ENCODE results near the gene DTNB.

The DTNB gene

DNA sequence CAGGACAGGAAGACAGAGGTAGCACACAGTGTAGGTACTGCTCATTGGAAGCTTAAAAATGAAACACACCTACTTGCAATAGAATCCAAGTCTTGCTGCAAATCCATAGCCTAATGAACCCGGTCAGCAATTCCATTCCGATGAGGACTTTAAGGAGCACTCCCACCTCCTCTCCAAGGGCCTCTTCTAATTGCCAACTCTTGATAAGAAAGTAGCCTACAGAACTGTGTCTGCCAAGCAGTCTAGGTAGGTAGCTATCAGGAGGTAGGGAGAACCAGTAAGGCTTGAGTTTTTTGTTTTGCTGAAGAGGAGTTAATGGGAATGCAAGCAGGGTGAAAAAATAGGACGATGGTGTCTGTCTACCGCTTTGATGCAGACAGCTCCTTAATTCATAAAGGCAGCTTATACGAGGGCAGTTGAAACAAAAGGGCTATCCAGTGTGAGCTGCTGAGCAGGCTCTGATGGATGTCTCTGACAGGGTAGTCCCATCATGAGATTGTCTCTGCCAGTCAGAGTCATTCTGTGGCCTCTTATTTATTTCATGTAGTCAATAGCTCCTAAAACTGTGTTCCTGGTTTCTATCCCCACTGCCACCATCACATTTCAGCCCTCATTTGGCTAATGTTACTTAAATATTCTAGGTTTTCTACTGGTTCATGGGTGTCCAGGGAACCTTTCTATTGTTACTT, 176.0 kb downstream of the DTNB start:
- no peak overlapping the region for H3K4me3 ChIP-seq (ENCODE audit: insufficient read depth, low read depth, low read length)
- no peak overlapping the region for H3K27ac ChIP-seq (ENCODE audit: insufficient read depth, low read depth, low read length, poor library complexity, severe bottlenecking)
- H3K9me3 ChIP-seq (ENCODE audit: control insufficient read depth, low read length) = no peaks in the 10 kb centered on the region
- peaks cover 4% of the 10 kb centered on the region for H3K4me1 ChIP-seq (ENCODE audit: control insufficient read depth, insufficient read depth, low read length)
- H3K36me3 ChIP-seq (ENCODE audit: control insufficient read depth, insufficient read depth, low read length) = no peaks in the 10 kb centered on the region
- 89 to 93% methylated on average over 5 of the region's 5 CpGs for WGBS, 2 experiments
- H3K27me3 ChIP-seq (ENCODE audit: control insufficient read depth, insufficient read depth, low read length, poor library complexity, severe bottlenecking) = no peaks in the 10 kb centered on the region

DNA sequence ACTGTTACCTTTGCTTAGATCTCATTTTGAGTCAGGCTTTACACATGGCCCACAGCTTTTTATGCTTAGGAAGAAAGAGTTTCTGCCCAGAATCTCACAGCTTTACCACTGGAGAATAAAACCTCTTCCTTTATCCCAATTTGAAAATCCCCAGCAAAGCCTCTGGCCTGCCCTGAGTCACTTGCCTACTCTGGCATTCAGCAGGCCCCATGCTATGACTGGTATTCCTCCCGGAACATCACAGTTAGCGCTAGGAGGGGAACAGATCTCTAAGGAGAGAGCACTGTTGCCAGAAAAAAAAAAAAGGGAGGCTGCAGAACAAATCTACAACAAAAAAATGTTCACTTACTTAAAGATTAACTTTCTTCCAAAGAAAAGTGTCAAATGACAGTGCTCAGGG, 178.8 kb downstream of the DTNB start:
- 27 to 32% methylated on average over 2 of the region's 2 CpGs for WGBS, 2 experiments
- Histone ChIP-seq H3K4me3 (ENCODE audit: insufficient read depth, low read depth, low read length) (no peak overlapping the region), H3K9me3 (ENCODE audit: control insufficient read depth, low read length) (no peaks in the 10 kb centered on the region), H3K4me1 (ENCODE audit: control insufficient read depth, insufficient read depth, low read length) (peaks cover 4% of the 10 kb centered on the region), H3K36me3 (ENCODE audit: control insufficient read depth, insufficient read depth, low read length) (no peaks in the 10 kb centered on the region), H3K27ac (ENCODE audit: insufficient read depth, low read depth, low read length, poor library complexity, severe bottlenecking) (no peak overlapping the region), H3K27me3 (ENCODE audit: control insufficient read depth, insufficient read depth, low read length, poor library complexity, severe bottlenecking) (no peaks in the 10 kb centered on the region)

DNA sequence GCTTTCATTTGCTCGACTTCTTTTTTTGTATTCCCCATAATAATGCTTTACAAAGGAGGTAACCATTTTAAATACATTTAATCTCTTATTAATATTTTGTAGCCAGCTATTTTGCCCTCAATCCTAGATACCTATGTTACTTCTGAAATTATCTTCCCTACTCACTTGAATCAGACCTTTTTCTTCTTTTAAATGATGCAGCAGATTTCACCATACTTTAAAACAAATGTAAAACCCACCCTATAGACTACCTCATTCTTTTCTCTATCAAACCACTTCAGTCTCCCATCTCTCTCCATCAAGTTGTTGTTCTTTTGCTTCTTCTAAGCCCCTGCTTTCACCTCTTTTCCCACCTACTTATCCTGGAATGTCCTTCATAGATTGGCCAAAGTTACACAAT, 180.2 kb downstream of the DTNB start:
- peaks cover 4% of the 10 kb centered on the region for H3K4me1 ChIP-seq (ENCODE audit: control insufficient read depth, insufficient read depth, low read length)
- no peaks in the 10 kb centered on the region for H3K27me3 ChIP-seq (ENCODE audit: control insufficient read depth, insufficient read depth, low read length, poor library complexity, severe bottlenecking)
- H3K27ac ChIP-seq (ENCODE audit: insufficient read depth, low read depth, low read length, poor library complexity, severe bottlenecking) = no peak overlapping the region
- WGBS, 2 experiments = 100% methylated on average over 1 of the region's 1 CpG; no CpG with 5 or more reads in 1 of the 2 experiments
- no peak overlapping the region for H3K4me3 ChIP-seq (ENCODE audit: insufficient read depth, low read depth, low read length)
- no peaks in the 10 kb centered on the region for H3K36me3 ChIP-seq (ENCODE audit: control insufficient read depth, insufficient read depth, low read length)
- H3K9me3 ChIP-seq (ENCODE audit: control insufficient read depth, low read length) = no peaks in the 10 kb centered on the region

DNA sequence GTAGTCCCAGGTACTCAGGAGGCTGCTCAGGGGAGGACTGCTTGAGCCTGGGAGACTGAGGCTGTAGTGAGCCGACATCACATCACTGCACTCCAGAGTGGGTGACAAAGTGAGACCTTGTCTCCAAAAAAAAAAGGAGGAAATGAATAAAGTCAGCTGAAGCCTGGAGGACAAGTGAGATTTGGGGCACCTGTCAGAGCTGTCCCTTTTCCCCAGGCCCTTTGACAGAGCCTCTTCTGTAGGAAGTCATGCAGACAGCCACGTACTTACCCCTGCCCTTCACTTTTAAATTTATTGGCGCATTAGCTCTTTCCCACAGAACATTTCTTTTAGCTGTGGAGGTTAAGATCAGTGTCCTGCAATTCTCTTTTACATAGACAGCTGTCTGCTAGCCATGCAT, 180.7 kb downstream of the DTNB start:
- H3K4me3 ChIP-seq (ENCODE audit: insufficient read depth, low read depth, low read length) = no peak overlapping the region
- WGBS, 2 experiments = 89 to 93% methylated on average over 3 of the region's 3 CpGs
- H3K4me1 ChIP-seq (ENCODE audit: control insufficient read depth, insufficient read depth, low read length) = peaks cover 4% of the 10 kb centered on the region
- H3K27ac ChIP-seq (ENCODE audit: insufficient read depth, low read depth, low read length, poor library complexity, severe bottlenecking) = no peak overlapping the region
- H3K9me3 ChIP-seq (ENCODE audit: control insufficient read depth, low read length) = no peaks in the 10 kb centered on the region
- no peaks in the 10 kb centered on the region for H3K36me3 ChIP-seq (ENCODE audit: control insufficient read depth, insufficient read depth, low read length)
- H3K27me3 ChIP-seq (ENCODE audit: control insufficient read depth, insufficient read depth, low read length, poor library complexity, severe bottlenecking) = no peaks in the 10 kb centered on the region

DNA sequence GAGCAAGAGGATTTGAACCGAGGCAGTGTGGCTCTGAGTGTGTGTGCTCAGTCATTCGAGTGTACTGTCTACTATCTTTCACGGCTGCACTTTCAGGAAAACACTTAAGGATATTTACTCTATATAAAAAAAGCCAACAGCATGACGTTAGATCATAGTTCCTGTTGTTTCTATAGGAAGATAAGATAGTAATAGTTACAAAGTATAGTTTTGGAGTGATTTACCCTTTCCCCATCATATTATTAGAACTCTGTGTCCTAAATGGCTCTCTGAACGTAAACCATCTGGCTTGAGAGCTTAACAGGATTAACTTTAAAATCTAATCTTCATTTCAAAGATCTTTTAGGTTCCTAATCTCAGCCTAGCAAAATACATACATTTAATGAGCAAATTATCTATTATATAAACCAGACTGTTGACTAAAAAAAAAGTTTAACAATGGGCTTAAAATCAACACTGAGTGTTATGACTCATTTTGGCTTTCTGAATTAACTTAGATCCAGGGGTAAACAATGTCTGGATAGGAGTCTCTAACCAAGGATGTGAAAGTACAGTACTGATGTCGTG, 181.3 kb downstream of the DTNB start:
- whole genome bisulfite sequencing, 2 experiments = 90 to 92% methylated on average over 5 of the region's 6 CpGs
- Histone ChIP-seq H3K27me3 (ENCODE audit: control insufficient read depth, insufficient read depth, low read length, poor library complexity, severe bottlenecking) (no peaks in the 10 kb centered on the region), H3K27ac (ENCODE audit: insufficient read depth, low read depth, low read length, poor library complexity, severe bottlenecking) (no peak overlapping the region), H3K4me3 (ENCODE audit: insufficient read depth, low read depth, low read length) (no peak overlapping the region), H3K4me1 (ENCODE audit: control insufficient read depth, insufficient read depth, low read length) (no peaks in the 10 kb centered on the region), H3K9me3 (ENCODE audit: control insufficient read depth, low read length) (no peaks in the 10 kb centered on the region), H3K36me3 (ENCODE audit: control insufficient read depth, insufficient read depth, low read length) (no peaks in the 10 kb centered on the region)

DNA sequence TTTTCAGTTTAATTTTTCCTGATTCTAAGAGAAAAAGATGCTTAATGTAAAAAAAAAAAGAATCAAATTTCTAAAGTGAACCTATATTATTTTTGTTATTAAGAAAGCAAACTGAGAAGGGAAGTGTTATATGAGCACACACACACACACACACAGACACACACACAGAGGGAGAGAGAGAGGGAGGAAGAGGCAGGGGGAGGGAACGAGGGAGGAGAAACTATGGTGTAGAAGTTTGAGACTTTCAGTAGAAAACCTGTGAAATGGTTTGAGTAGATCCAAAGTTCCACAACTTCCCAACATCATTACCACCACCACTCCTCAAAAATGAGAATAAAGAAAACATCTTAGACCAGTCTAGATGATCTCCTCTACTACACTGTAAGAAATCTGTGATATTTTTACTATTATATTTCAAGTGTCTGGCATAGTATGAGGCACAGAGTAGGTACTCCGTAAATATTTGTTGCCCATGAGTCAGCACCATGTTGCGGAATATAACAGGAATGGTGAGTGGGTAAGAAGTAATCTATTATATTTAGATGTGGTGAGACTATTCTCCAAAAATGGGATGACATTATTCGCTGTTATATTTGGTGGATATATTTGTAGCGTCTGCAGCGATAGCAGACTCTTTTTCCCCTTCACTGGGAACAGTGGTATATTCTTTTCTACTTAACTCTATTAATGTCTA, 182.2 kb downstream of the DTNB start:
- no peaks in the 10 kb centered on the region for H3K27me3 ChIP-seq (ENCODE audit: control insufficient read depth, insufficient read depth, low read length, poor library complexity, severe bottlenecking)
- WGBS, 2 experiments = 99% methylated on average over 3 to 5 of the region's 6 CpGs
- H3K9me3 ChIP-seq (ENCODE audit: control insufficient read depth, low read length) = no peaks in the 10 kb centered on the region
- H3K36me3 ChIP-seq (ENCODE audit: control insufficient read depth, insufficient read depth, low read length) = no peaks in the 10 kb centered on the region
- no peaks in the 10 kb centered on the region for H3K4me1 ChIP-seq (ENCODE audit: control insufficient read depth, insufficient read depth, low read length)
- H3K27ac ChIP-seq (ENCODE audit: insufficient read depth, low read depth, low read length, poor library complexity, severe bottlenecking) = no peak overlapping the region
- no peak overlapping the region for H3K4me3 ChIP-seq (ENCODE audit: insufficient read depth, low read depth, low read length)

DNA sequence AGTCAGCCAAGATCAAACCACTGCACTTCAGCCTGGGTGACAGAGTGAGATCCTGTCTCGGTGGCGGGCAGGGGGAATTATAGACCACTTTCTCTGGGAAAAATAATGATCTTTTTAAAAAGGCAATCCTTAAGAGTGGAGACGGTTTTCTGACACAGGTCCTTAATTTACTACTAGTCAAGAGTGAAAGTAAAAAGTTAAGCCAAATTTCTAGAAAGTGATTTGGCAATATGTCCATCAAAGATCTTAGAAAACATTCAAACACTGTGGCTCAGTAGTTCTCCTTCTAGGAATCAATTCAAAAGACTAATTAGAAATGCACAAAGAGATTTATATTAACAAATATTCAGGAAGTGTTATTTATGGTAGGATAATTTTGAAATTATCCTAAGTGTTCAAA, 183.2 kb downstream of the DTNB start:
- 93% methylated on average over 3 of the region's 3 CpGs for WGBS, 2 experiments
- H3K9me3 ChIP-seq (ENCODE audit: control insufficient read depth, low read length) = no peaks in the 10 kb centered on the region
- no peak overlapping the region for H3K27ac ChIP-seq (ENCODE audit: insufficient read depth, low read depth, low read length, poor library complexity, severe bottlenecking)
- H3K27me3 ChIP-seq (ENCODE audit: control insufficient read depth, insufficient read depth, low read length, poor library complexity, severe bottlenecking) = no peaks in the 10 kb centered on the region
- no peaks in the 10 kb centered on the region for H3K36me3 ChIP-seq (ENCODE audit: control insufficient read depth, insufficient read depth, low read length)
- H3K4me1 ChIP-seq (ENCODE audit: control insufficient read depth, insufficient read depth, low read length) = no peaks in the 10 kb centered on the region
- no peak overlapping the region for H3K4me3 ChIP-seq (ENCODE audit: insufficient read depth, low read depth, low read length)

DNA sequence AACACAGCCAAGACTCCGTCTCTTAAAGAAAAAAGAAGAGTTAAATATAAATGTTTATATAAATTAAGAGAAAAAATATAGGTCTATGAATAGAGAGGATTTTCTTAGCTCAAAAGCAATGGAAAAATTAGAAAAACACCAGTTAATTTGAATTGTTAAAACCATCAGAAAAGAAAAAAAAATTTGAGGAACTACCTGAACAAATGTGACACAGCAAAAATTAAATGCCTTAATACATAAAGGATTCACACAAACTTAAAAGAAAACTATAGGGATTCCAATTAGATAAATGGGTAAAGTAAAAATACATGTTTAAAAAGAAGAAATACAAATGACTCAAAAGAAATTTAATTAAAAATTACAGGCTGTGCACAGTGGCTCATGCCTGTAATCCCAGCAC, 183.7 kb downstream of the DTNB start:
- no peaks in the 10 kb centered on the region for H3K9me3 ChIP-seq (ENCODE audit: control insufficient read depth, low read length)
- no peaks in the 10 kb centered on the region for H3K27me3 ChIP-seq (ENCODE audit: control insufficient read depth, insufficient read depth, low read length, poor library complexity, severe bottlenecking)
- no peak overlapping the region for H3K4me3 ChIP-seq (ENCODE audit: insufficient read depth, low read depth, low read length)
- no peak overlapping the region for H3K27ac ChIP-seq (ENCODE audit: insufficient read depth, low read depth, low read length, poor library complexity, severe bottlenecking)
- WGBS, 2 experiments = 100% methylated on average over 1 of the region's 1 CpG; no CpG with 5 or more reads in 1 of the 2 experiments
- no peaks in the 10 kb centered on the region for H3K4me1 ChIP-seq (ENCODE audit: control insufficient read depth, insufficient read depth, low read length)
- no peaks in the 10 kb centered on the region for H3K36me3 ChIP-seq (ENCODE audit: control insufficient read depth, insufficient read depth, low read length)

DNA sequence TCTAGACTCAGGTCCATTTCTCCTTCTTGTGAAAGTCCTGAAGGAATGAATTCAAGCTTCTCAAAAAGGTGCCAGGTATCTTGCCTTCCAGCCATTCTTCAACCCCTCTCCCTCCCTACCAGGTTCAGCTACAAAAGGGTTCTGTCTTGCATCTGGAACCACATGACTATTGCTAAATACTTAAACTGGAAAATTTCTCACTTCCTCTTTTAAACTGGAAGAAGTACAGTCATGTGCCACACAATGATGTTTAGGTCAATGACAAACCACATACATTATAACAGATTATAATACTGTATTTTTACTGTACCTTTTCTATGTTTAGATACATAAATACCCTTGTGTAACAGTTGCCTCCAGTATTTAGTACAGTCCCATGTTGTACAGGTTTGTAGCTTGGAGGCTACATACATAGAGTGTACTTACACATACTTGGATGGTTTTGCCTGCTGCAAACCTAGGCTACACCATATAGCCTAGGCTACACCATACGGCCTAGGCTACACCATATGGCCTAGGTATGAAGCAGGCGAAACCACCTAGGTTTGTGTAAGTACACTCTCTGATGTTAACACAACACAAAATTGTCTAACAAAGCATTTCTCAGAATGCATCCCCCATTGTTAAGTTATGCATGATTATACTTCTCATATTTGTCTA, 189.6 kb downstream of the DTNB start:
- Histone ChIP-seq H3K27me3 (ENCODE audit: control insufficient read depth, insufficient read depth, low read length, poor library complexity, severe bottlenecking) (no peaks in the 10 kb centered on the region), H3K9me3 (ENCODE audit: control insufficient read depth, low read length) (no peaks in the 10 kb centered on the region), H3K27ac (ENCODE audit: insufficient read depth, low read depth, low read length, poor library complexity, severe bottlenecking) (no peak overlapping the region), H3K36me3 (ENCODE audit: control insufficient read depth, insufficient read depth, low read length) (no peaks in the 10 kb centered on the region), H3K4me1 (ENCODE audit: control insufficient read depth, insufficient read depth, low read length) (no peaks in the 10 kb centered on the region), H3K4me3 (ENCODE audit: insufficient read depth, low read depth, low read length) (no peak overlapping the region)
- WGBS, 2 experiments = 84 to 94% methylated on average over 2 of the region's 2 CpGs

DNA sequence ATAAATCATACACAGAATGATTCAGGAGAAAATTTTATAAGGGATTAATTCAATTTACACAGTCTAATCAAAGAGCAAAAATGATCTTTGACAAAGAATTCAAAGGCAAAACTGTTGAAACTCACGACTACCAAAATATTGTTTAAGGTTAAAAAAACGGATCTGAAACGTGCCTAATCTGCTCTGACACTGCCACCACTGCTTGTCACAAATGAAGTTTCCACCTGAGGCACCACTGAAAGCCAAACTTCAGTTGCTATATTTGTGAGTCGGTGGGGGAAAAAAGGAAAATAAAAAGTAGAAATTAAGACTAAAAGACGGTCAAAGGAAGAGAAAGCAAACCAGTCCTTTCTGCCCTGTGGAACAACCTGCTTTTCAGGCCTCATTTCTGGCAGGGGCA, 191.0 kb downstream of the DTNB start:
- no peaks in the 10 kb centered on the region for H3K9me3 ChIP-seq (ENCODE audit: control insufficient read depth, low read length)
- H3K27ac ChIP-seq (ENCODE audit: insufficient read depth, low read depth, low read length, poor library complexity, severe bottlenecking) = no peak overlapping the region
- 92% methylated on average over 5 of the region's 5 CpGs for WGBS, 2 experiments
- no peak overlapping the region for H3K4me3 ChIP-seq (ENCODE audit: insufficient read depth, low read depth, low read length)
- no peaks in the 10 kb centered on the region for H3K27me3 ChIP-seq (ENCODE audit: control insufficient read depth, insufficient read depth, low read length, poor library complexity, severe bottlenecking)
- no peaks in the 10 kb centered on the region for H3K36me3 ChIP-seq (ENCODE audit: control insufficient read depth, insufficient read depth, low read length)
- no peaks in the 10 kb centered on the region for H3K4me1 ChIP-seq (ENCODE audit: control insufficient read depth, insufficient read depth, low read length)
